HFFc6 (cell line): ENCODE measurements around the gene MIA2. TPM values are rescaled to one million over a fixed set of nuclear protein-coding genes. Genes with fewer than 3 reads are reported as not detected.
A peak's percentile ranks its signal among the peaks of the same experiment; 100 is the strongest.

ENCODE experiments used
- DNase-seq: peaks from one replicate; pipeline ENCODE4 v3.0.0-alpha.2; 2018
- H3K27ac Mint-ChIP-seq: 2 replicates; pipeline ENCODE4 v1.8.0; 2020; ENCODE audit warnings: mild to moderate bottlenecking, mixed read lengths
- H3K27me3 Mint-ChIP-seq: 2 replicates; pipeline ENCODE4 v1.8.0; 2021; ENCODE audit warnings: mild to moderate bottlenecking, moderate library complexity, mixed read lengths; ENCODE audit not compliant: insufficient read depth
- H3K36me3 Mint-ChIP-seq: 2 replicates; pipeline ENCODE4 v1.8.0; 2021; ENCODE audit warnings: low read depth, mixed read lengths
- H3K4me1 Mint-ChIP-seq: 2 replicates; pipeline ENCODE4 v1.8.0; 2020; ENCODE audit warnings: low read depth, mixed read lengths
- H3K4me3 Mint-ChIP-seq: 2 replicates; pipeline ENCODE4 v1.8.0; 2020; ENCODE audit warnings: mild to moderate bottlenecking, moderate library complexity, mixed read lengths
- H3K9me3 Mint-ChIP-seq: 2 replicates; pipeline ENCODE4 v1.8.0; 2020; ENCODE audit warnings: mild to moderate bottlenecking, mixed read lengths
- long read RNA-seq: library from polyadenylated mRNA; unstranded; transcript quantifications from one replicate; pipeline ENCODE4 v2.0.0, GENCODE V29; 2019
- total RNA-seq, 6 experiments: library from RNA; stranded (reverse); fragmentation: NEBNext Ultra II Directional; extraction: Animal tissue kit (Norgen Biotek cat#: 25700); gene quantifications; 2 replicates in 1 of 6; 3 replicates in 5 of 6; pipeline ENCODE4 v1.2.3, GENCODE V29; 2021
- TF ChIP-seq, protein P1 (sequence below): fragments of 200-600 bp; sonication (generic); IDR thresholded peaks from 2 replicates; pipeline ENCODE4 v1.5.0; 2021; ENCODE audit warnings: antibody characterized with exemption, mild to moderate bottlenecking

The MIA2 gene, protein sequence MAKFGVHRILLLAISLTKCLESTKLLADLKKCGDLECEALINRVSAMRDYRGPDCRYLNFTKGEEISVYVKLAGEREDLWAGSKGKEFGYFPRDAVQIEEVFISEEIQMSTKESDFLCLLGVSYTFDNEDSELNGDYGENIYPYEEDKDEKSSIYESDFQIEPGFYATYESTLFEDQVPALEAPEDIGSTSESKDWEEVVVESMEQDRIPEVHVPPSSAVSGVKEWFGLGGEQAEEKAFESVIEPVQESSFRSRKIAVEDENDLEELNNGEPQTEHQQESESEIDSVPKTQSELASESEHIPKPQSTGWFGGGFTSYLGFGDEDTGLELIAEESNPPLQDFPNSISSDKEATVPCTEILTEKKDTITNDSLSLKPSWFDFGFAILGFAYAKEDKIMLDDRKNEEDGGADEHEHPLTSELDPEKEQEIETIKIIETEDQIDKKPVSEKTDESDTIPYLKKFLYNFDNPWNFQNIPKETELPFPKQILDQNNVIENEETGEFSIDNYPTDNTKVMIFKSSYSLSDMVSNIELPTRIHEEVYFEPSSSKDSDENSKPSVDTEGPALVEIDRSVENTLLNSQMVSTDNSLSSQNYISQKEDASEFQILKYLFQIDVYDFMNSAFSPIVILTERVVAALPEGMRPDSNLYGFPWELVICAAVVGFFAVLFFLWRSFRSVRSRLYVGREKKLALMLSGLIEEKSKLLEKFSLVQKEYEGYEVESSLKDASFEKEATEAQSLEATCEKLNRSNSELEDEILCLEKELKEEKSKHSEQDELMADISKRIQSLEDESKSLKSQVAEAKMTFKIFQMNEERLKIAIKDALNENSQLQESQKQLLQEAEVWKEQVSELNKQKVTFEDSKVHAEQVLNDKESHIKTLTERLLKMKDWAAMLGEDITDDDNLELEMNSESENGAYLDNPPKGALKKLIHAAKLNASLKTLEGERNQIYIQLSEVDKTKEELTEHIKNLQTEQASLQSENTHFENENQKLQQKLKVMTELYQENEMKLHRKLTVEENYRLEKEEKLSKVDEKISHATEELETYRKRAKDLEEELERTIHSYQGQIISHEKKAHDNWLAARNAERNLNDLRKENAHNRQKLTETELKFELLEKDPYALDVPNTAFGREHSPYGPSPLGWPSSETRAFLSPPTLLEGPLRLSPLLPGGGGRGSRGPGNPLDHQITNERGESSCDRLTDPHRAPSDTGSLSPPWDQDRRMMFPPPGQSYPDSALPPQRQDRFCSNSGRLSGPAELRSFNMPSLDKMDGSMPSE (N-terminal part only)
- 10 to 100 TPM; 11.5 to 16.3 (median 13.0) TPM for total RNA-seq
- long read RNA-seq, partial matches to known transcripts = 4 of 15 reads
- long read RNA-seq, other reads (novel, unspliced or antisense) = 11 of 15 reads

DNA sequence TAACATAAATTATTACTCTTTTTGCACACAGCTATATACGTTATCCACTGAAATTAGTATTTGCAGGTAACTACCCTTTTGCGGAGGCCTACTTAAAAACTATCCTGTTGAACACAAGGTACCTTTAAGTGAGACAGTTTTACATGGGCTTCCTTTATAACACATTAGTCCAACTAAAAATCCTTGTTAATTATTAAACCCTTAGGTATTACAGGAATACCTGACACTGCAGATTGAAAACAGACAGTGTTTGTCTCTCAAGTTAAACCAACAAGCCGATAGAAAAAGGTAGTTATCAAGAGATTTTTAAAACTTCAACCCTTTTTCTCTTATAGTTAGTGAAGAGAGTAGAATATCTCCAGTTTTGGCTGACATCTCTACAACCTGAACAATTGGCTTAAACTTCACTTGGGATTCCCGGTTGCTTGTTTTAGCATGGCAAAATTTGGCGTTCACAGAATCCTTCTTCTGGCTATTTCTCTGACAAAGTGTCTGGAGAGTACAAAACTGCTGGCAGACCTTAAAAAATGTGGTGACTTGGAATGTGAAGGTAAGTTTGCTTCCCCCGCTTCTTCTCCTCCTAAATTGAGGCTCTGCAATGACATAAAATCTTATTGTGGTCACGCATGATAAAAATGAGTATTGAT, at the start of gene MIA2:
Gene MIA2 (plus strand): TSS at position 236 of the 647 bp plus-strand sequence. CDS start 200 bp downstream, at position 436.
- Mint-ChIP-seq H3K27me3 (no peaks in the 10 kb centered on the region; the same call in 1 of the 2 replicates), H3K4me3 (peak within 1 kb of the TSS; percentile 67), H3K4me1 (peaks cover 21% of the 10 kb centered on the region), H3K27ac (peak within 1 kb of the TSS; percentile 84), H3K9me3 (no peaks in the 10 kb centered on the region), H3K36me3 (no peaks in the 10 kb centered on the region)
- TF ChIP-seq, protein P1, sequence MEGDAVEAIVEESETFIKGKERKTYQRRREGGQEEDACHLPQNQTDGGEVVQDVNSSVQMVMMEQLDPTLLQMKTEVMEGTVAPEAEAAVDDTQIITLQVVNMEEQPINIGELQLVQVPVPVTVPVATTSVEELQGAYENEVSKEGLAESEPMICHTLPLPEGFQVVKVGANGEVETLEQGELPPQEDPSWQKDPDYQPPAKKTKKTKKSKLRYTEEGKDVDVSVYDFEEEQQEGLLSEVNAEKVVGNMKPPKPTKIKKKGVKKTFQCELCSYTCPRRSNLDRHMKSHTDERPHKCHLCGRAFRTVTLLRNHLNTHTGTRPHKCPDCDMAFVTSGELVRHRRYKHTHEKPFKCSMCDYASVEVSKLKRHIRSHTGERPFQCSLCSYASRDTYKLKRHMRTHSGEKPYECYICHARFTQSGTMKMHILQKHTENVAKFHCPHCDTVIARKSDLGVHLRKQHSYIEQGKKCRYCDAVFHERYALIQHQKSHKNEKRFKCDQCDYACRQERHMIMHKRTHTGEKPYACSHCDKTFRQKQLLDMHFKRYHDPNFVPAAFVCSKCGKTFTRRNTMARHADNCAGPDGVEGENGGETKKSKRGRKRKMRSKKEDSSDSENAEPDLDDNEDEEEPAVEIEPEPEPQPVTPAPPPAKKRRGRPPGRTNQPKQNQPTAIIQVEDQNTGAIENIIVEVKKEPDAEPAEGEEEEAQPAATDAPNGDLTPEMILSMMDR = no peak
- DNase-seq = no peak

DNA sequence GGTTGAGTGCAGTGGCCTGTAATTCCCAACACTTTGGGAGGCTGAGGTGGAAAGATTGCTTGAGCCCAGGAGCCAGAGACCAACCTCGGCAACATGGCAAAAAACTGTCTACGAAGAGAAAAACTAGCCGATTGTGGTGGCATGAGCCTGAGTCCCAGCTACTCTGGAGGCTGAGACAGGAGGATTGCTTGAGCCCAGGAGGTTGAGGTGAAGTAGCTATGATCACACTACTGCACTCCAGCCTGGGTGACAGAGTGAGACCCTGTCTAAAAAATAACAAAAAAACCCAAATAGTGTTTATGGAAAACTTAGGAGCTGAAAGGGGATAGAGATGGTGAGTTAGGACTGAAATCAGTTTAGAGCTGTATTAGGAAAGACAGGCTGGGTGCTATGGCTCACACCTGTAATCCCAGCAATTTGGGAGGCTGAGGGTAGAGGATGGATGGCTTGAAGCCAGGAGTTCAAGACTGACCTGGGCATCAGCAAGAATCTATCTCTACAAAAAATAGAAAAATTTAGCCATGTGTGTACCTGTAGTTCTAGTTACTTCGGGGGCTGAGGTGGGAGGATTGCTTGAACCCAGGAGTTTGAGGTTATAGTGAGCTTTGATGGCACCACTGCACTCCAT, 49.0 kb upstream of the MIA2 start:
- Mint-ChIP-seq H3K4me3 (no peak overlapping the region), H3K9me3 (no peaks in the 10 kb centered on the region), H3K27ac (peak overlapping the region; percentile 33), H3K36me3 (peaks cover 31% of the 10 kb centered on the region), H3K27me3 (peaks cover 3% of the 10 kb centered on the region), H3K4me1 (no peaks in the 10 kb centered on the region)
- TF ChIP-seq, protein P1 = no peak
- no peak for DNase-seq

DNA sequence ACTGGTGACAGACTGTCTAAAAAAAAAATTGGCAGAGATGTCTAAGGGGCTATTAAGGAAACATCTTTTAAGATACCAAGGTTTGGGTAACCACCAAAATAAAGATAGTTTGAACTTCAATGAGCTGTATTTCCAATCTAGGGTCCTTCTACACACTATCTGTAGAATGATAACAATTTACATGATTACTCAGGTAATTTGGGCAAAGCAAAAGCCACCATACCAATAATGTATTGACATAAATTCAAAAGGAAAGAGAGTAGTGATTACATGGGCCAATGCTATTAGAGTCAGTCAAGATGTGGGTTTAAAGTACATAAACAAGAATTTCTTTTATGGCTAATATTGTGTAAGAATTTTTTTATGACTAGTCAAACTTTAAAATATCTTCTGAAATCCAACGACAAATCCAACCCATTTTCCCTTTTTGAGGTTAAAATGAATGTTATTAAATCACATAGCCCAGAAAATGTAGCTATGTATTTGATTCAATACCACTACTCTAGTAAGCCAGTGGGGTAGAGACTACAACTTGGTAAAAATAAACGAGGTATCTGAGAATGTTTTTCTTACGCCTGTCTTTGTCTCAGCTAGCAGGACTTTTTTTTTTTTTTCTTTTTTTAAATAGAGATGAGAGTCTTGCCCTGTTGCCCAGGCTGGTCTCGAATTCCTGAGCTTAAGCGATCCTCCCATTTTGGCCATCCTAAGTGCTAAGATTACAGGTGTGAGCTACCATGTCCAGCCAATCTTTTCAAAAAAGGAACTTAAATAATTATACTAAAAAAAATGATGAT, 48.3 kb upstream of the MIA2 start:
- no peak overlapping the region for H3K4me3 Mint-ChIP-seq
- peaks cover 31% of the 10 kb centered on the region for H3K36me3 Mint-ChIP-seq
- H3K9me3 Mint-ChIP-seq = no peaks in the 10 kb centered on the region

DNA sequence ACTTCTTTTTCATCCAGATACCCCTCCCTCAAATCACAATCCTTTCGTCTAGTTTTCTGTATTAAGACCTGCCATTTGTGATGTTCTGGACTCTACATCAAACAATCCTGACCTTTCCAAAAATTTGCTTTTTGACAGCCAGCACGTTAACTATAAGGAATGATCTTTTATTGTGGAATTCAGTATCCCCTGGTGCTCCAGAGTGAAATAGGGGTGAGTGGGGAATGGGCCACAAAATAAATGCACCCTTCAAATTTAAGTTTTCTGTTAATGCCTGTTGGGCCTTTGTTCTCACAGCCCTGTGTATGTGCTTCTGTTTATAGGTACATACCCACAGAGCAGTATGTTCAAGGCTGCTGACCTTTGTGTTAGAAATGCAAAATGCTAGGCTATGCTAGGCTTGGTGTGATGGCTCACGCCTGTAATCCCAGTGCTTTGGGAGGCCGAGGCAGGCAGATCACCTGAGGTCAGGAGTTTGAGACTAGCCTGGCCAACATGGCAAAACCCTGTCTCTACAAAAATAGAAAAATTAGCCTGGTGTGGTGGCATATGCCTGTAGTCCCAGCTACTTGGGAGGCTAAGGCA, 46.7 kb upstream of the MIA2 start:
- H3K36me3 Mint-ChIP-seq = peaks cover 31% of the 10 kb centered on the region
- H3K9me3 Mint-ChIP-seq = no peaks in the 10 kb centered on the region
- H3K27ac Mint-ChIP-seq = no peak overlapping the region
- TF ChIP-seq, protein P1 = no peak
- H3K27me3 Mint-ChIP-seq = peaks cover 3% of the 10 kb centered on the region
- H3K4me3 Mint-ChIP-seq = no peak overlapping the region
- H3K4me1 Mint-ChIP-seq = no peaks in the 10 kb centered on the region
- DNase-seq = no peak

More for the DNA sequence above, 48.3 kb upstream of the MIA2 start:
- TF ChIP-seq, protein P1 = no peak
- Mint-ChIP-seq H3K27ac (peak overlapping the region; percentile 33), H3K4me1 (no peaks in the 10 kb centered on the region), H3K27me3 (peaks cover 3% of the 10 kb centered on the region)
- no peak for DNase-seq
